Activated CD4-positive, alpha-beta T cell treated with anti-CD3 and anti-CD28 coated beads, Interleukin-2, amount 10 ng/mL, durations not matched to agents 24 days and 14 days (primary cell): ENCODE data around the gene ZNF264. TPM values are rescaled to one million over a fixed set of nuclear protein-coding genes. Genes with fewer than 3 reads are reported as not detected.
"Not testable (repeated sequence)": the region's sequence is repeated elsewhere in the genome, so short reads cannot be mapped to it uniquely, and the experiment has no call there.

Source experiments
- DNase-seq: peaks from one replicate; pipeline ENCODE4 v3.0.0; 2022
- H3K27ac Mint-ChIP-seq: one replicate; pipeline ENCODE4 v1.8.0; 2022; ENCODE audit warnings: mild to moderate bottlenecking, mixed read lengths
- H3K27me3 Mint-ChIP-seq: one replicate; pipeline ENCODE4 v1.8.0; 2022; ENCODE audit warnings: mixed read lengths
- H3K36me3 Mint-ChIP-seq: one replicate; pipeline ENCODE4 v1.8.0; 2022; ENCODE audit warnings: low read depth, mild to moderate bottlenecking, mixed read lengths
- H3K4me1 Mint-ChIP-seq: one replicate; pipeline ENCODE4 v1.8.0; 2021; ENCODE audit warnings: mixed read lengths
- H3K4me3 Mint-ChIP-seq: one replicate; pipeline ENCODE4 v1.8.0; 2022; ENCODE audit warnings: mild to moderate bottlenecking, moderate library complexity, mixed read lengths
- H3K9me3 Mint-ChIP-seq: one replicate; pipeline ENCODE4 v1.8.0; 2021; ENCODE audit warnings: mixed read lengths
- intact Hi-C: fragments of 100-400 bp; cut with micrococcal nuclease; formaldehyde crosslinking; loops from one replicate; pipeline ENCODE4 v1.15.1; 2023
- total RNA-seq: library from RNA; stranded (reverse); gene quantifications from 2 replicates; pipeline ENCODE4 v1.2.3, GENCODE V29; 2022

Gene ZNF264
- 18.0 and 19.9 TPM in 2 replicates for total RNA-seq

DNA sequence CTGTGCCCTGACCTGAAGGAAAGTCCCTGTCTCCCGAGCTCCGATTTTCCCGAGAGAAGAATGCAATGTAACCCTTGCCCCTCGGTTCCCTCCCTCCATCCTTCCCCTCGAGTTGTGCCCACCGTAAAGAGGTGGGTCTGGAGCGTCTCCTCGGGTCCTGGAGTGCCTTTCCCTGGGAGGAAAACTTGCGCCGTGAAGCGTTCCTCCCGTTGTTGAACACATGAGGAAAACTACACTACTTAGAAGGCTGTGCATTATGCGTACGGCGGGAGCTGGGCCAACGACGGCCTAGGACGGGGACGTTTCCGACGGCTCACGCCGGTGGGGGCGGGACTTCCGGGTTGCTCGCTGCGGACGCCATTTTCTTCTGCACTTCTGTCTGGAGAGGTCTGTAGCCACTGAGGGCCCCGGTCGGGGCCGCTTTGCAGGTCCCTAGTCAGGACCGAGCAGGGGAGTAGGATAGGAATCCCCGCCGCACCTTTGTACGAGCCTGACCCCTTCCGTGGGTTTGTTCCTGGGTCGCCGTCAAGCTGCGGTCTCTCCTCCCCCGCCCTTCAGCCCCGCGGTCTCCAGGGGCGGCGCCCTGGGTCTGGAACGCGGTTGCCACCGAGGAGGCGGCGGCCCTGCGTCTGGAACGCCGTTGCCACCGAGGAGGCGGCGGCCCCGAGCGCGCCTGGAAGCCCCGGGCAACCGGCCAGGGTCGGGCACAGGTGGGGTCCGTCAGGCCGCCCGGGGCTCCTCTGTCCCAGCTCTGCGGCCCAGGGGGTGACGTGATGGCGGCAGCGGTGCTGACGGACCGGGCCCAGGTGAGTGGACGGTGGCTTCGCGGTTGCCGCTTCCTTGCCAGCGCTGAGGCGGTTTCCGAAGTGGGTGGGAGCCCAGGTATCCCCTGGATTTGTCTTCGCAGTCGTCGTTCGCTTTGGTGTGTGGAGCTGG, at the start of gene ZNF264:
Gene ZNF264, plus strand, starts transcription at position 360 of the 936 bp plus-strand sequence. Its CDS starts 414 bp downstream, at position 774.
- peaks cover 56% of the 10 kb centered on the region for H3K36me3 Mint-ChIP-seq
- peaks cover 20% of the 10 kb centered on the region for H3K4me1 Mint-ChIP-seq
- DNase-seq, result peak; percentile 97
- H3K27ac Mint-ChIP-seq, result peak within 1 kb of the TSS; percentile 85
- H3K9me3 Mint-ChIP-seq, result peaks cover 47% of the 10 kb centered on the region
- H3K27me3 Mint-ChIP-seq, result no peaks in the 10 kb centered on the region
- intact Hi-C loops, result loop anchor here (1.0 to 2.0 kb wide), 5 partner anchors 49 to 243 kb away; partner anchors contain the start of genes TRAPPC2B, ZNF460, ZNF543 and ZNF547
- H3K4me3 Mint-ChIP-seq, result peak within 1 kb of the TSS; percentile 93

GRCh38 chr19:57141699-57142098, 49.6 kb upstream of the ZNF264 start:
- no peak for DNase-seq
- Mint-ChIP-seq H3K4me3 (no peak overlapping the region), H3K27ac (no peak overlapping the region), H3K4me1 (no peaks in the 10 kb centered on the region), H3K27me3 (no peaks in the 10 kb centered on the region), H3K36me3 (peaks cover 6% of the 10 kb centered on the region), H3K9me3 (peaks cover 14% of the 10 kb centered on the region)
- intact Hi-C loops, result no loop called here

GRCh38 chr19:57152921-57153320, 38.4 kb upstream of the ZNF264 start:
- Mint-ChIP-seq H3K36me3 (peaks cover 2% of the 10 kb centered on the region), H3K27me3 (no peaks in the 10 kb centered on the region), H3K4me1 (no peaks in the 10 kb centered on the region), H3K27ac (no peak overlapping the region), H3K4me3 (no peak overlapping the region), H3K9me3 (peaks cover 27% of the 10 kb centered on the region)
- intact Hi-C loops, result no loop called here
- DNase-seq, result no peak

- Mint-ChIP-seq H3K27ac (no peak overlapping the region), H3K4me3 (no peak overlapping the region), H3K27me3 (no peaks in the 10 kb centered on the region), H3K9me3 (peaks cover 20% of the 10 kb centered on the region), H3K36me3 (peaks cover 3% of the 10 kb centered on the region), H3K4me1 (no peaks in the 10 kb centered on the region)
- intact Hi-C loops, result no loop called here
- no peak for DNase-seq
Measured at GRCh38 chr19:57161985-57162539, 29.2 kb upstream of the ZNF264 start.

GRCh38 chr19:57165846-57166245, 25.5 kb upstream of the ZNF264 start:
- Mint-ChIP-seq H3K27ac (no peak overlapping the region), H3K27me3 (no peaks in the 10 kb centered on the region), H3K9me3 (peaks cover 18% of the 10 kb centered on the region), H3K36me3 (peaks cover 3% of the 10 kb centered on the region), H3K4me1 (no peaks in the 10 kb centered on the region), H3K4me3 (no peak overlapping the region)
- intact Hi-C loops, result no loop called here
- no peak for DNase-seq

GRCh38 chr19:57167385-57167784, 23.9 kb upstream of the ZNF264 start, which contains the start of gene DUXA:
DUXA (minus strand) TSS chr19:57167485; CDS start chr19:57167443, 42 bp downstream.
- H3K9me3 Mint-ChIP-seq, result peaks cover 24% of the 10 kb centered on the region
- peaks cover 3% of the 10 kb centered on the region for H3K36me3 Mint-ChIP-seq
- no peaks in the 10 kb centered on the region for H3K27me3 Mint-ChIP-seq
- DNase-seq, result no peak
- no peaks in the 10 kb centered on the region for H3K4me1 Mint-ChIP-seq
- H3K27ac Mint-ChIP-seq, result no peak within 1 kb of the TSS
- intact Hi-C loops, result no loop called here
- H3K4me3 Mint-ChIP-seq, result no peak within 1 kb of the TSS

GRCh38 chr19:57171551-57172081, 19.7 kb upstream of the ZNF264 start:
- Mint-ChIP-seq H3K4me1 (no peaks in the 10 kb centered on the region), H3K9me3 (peaks cover 27% of the 10 kb centered on the region), H3K4me3 (peak overlapping the region; percentile 52), H3K27ac (no peak overlapping the region), H3K27me3 (no peaks in the 10 kb centered on the region), H3K36me3 (no peaks in the 10 kb centered on the region)
- intact Hi-C loops, result no loop called here
- peak; percentile 56 for DNase-seq

GRCh38 chr19:57190301-57190700, 999 bp upstream of the ZNF264 start:
- intact Hi-C loops, result loop anchor here (2.0 kb wide), 2 partner anchors 130 to 244 kb away; partner anchors contain the start of genes ZNF543 and ZNF749
- H3K4me3 Mint-ChIP-seq, result peak overlapping the region; percentile 93
- peaks cover 45% of the 10 kb centered on the region for H3K9me3 Mint-ChIP-seq
- no peak for DNase-seq
- no peaks in the 10 kb centered on the region for H3K27me3 Mint-ChIP-seq
- peaks cover 20% of the 10 kb centered on the region for H3K4me1 Mint-ChIP-seq
- peaks cover 45% of the 10 kb centered on the region for H3K36me3 Mint-ChIP-seq
- no peak overlapping the region for H3K27ac Mint-ChIP-seq

DNA sequence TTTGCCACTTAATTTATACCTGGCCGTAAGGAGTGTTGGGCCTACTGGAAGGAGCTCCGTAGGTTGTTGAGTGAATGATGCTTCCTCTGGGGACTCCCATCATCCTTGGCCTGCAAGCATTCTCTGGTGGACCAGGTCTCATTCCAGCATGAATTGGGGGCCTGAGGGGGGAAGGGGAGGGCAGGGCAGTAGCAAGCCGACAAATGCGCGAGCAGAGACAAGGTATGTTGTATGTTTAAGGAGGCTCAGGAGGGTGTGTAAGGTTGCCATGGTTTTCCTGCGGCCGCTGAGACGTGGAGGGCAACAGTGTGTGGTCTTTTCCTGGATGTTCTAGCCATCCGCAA, 749 bp downstream of the ZNF264 start:
- H3K36me3 Mint-ChIP-seq, result peaks cover 63% of the 10 kb centered on the region
- H3K9me3 Mint-ChIP-seq, result peaks cover 51% of the 10 kb centered on the region
- no peaks in the 10 kb centered on the region for H3K27me3 Mint-ChIP-seq
- peaks cover 20% of the 10 kb centered on the region for H3K4me1 Mint-ChIP-seq
- intact Hi-C loops, result no loop called here
- H3K4me3 Mint-ChIP-seq, result peak overlapping the region; percentile 93
- DNase-seq, result no peak
- H3K27ac Mint-ChIP-seq, result peak overlapping the region; percentile 85

GRCh38 chr19:57192993-57193392, 1.7 kb downstream of the ZNF264 start:
- Mint-ChIP-seq H3K27me3 (no peaks in the 10 kb centered on the region), H3K9me3 (peaks cover 45% of the 10 kb centered on the region)
- intact Hi-C loops, result no loop called here

DNA sequence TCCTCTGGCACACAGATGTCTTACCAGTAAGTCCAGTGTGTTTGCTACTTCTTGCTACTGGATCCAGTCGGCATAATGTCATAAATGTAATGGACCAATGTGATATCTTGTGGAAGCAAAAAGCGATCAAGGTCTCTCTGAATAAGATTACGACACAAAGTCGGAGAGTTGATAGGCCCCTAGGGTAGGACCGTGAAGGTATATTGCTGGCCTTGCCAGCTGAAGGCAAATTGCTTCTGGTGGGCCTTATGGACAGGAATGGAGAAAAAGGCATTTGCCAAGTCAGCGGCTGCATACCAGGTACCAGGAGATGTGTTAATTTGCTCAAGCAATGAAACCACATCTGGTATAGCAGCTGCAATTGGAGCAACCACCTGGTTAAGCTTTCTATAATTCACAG, 6.6 kb downstream of the ZNF264 start:
- H3K4me3 Mint-ChIP-seq, DNase-seq, intact Hi-C loops, H3K27ac Mint-ChIP-seq, H3K27me3 Mint-ChIP-seq, H3K4me1 Mint-ChIP-seq: not testable (repeated sequence)
- H3K9me3 Mint-ChIP-seq, result peaks cover 48% of the 10 kb centered on the region
- H3K36me3 Mint-ChIP-seq, result peaks cover 94% of the 10 kb centered on the region

More at GRCh38 chr19:57192993-57193392, 1.7 kb downstream of the ZNF264 start:
- Mint-ChIP-seq H3K27ac (no peak overlapping the region), H3K4me3 (peak overlapping the region; percentile 93), H3K36me3 (peaks cover 72% of the 10 kb centered on the region), H3K4me1 (peaks cover 20% of the 10 kb centered on the region)
- DNase-seq, result no peak

DNA sequence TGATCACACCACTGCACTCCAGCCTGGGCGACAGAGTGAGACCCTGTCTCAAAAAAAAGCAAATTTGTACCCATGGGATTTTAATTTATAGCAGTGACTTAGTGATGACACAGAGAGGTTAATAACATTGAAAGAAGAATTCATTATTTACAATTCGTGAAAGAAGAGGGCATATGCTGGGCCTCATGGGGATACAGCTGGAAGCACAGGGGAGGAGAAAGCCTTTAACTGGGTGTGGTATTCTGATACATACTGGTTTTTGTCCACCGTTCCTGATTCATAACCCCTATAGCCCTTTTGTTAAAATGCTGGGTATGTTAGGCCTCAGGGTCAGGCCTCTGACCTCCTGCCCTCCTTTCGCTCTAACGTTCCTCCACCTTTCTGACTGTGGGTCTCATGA, 10.9 kb downstream of the ZNF264 start:
- H3K27ac Mint-ChIP-seq, result no peak overlapping the region

GRCh38 chr19:57210381-57210780, 19.1 kb downstream of the ZNF264 start:
- Mint-ChIP-seq H3K27me3 (no peaks in the 10 kb centered on the region), H3K36me3 (peaks cover 81% of the 10 kb centered on the region), H3K9me3 (peaks cover 25% of the 10 kb centered on the region), H3K4me1 (no peaks in the 10 kb centered on the region), H3K27ac (no peak overlapping the region), H3K4me3 (no peak overlapping the region)
- intact Hi-C loops, result no loop called here
- DNase-seq, result no peak

More for the DNA sequence above, 10.9 kb downstream of the ZNF264 start:
- Mint-ChIP-seq H3K4me3 (no peak overlapping the region), H3K9me3 (peaks cover 38% of the 10 kb centered on the region), H3K4me1 (no peaks in the 10 kb centered on the region), H3K36me3 (peaks cover 88% of the 10 kb centered on the region), H3K27me3 (no peaks in the 10 kb centered on the region)
- no peak for DNase-seq
- intact Hi-C loops, result no loop called here

DNA sequence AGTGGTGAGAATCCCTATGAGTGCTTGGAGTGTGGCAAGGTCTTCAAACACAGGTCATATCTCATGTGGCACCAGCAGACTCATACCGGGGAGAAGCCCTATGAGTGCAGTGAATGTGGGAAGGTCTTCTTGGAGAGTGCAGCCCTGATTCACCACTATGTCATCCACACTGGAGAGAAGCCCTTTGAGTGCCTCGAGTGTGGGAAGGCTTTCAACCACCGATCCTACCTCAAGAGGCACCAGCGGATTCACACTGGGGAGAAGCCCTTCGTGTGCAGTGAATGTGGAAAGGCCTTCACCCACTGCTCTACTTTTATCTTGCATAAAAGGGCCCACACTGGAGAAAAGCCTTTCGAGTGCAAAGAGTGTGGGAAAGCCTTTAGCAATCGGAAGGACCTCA, 20.8 kb downstream of the ZNF264 start:
- peaks cover 83% of the 10 kb centered on the region for H3K36me3 Mint-ChIP-seq
- no peaks in the 10 kb centered on the region for H3K27me3 Mint-ChIP-seq
- H3K4me1 Mint-ChIP-seq, result no peaks in the 10 kb centered on the region
- H3K9me3 Mint-ChIP-seq, result peaks cover 31% of the 10 kb centered on the region
- no peak overlapping the region for H3K27ac Mint-ChIP-seq
- H3K4me3 Mint-ChIP-seq, result no peak overlapping the region
- no peak for DNase-seq
- intact Hi-C loops, result no loop called here
